ENCODE data around the gene GADD45G. TPM values are rescaled to one million over a fixed set of nuclear protein-coding genes. Genes with fewer than 3 reads are reported as not detected.

GADD45G gene
- polyA plus RNA-seq, 2 of the 4 experiments (the other 2 are of a cell fraction): 0.15 to 0.16 TPM

DNA sequence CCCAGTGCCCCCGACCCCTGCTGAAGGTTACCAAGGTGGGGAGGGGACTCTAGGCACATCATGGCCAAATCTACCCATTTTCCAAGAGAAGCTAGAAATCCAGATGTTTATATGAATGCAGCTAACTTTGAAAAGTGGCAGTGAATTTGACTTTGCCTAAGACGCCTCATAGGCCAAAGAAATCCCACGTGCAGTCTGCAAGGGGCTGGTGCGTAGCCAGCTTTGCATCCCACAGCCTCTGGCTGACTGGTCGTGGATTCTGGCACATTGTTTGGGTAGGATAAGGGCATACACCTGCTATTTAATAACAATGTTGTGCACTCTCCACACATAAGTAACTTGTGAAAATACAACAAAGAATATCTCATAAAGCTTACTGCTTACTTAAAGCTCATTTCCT, 3.5 kb upstream of the GADD45G start:
- ChIA-PET CTCF (interaction anchor here (0.6 to 16.3 kb wide), 20 partner anchors 8 to 640 kb away, joined by 3 to 371 read pairs (median 4); no protein-coding TSS in a partner anchor), POLR2A (no interaction called here)
- whole genome bisulfite sequencing (ENCODE audit: missing lambda C conversion rate): 53% methylated on average over 5 of the region's 5 CpGs
- DNase-seq (ENCODE audit: low read depth in 1 of 2, low spot score in 1 of 2) (no peak), FAIRE-seq (no peak), ATAC-seq (no peak)
- TF ChIP-seq TP53 (CRISPR knock-in tag; IDR thresholded peaks at IDR 0.05) (no peak), MAZ (IDR thresholded peaks at IDR 0.05; ENCODE audit: borderline replicate concordance, low read depth, low read length) (no peak), RAD21 (conservative IDR thresholded peaks at IDR 0.05 in 1 of 2, IDR thresholded peaks at IDR 0.05 in 1 of 2) (no peak), SMC3 (IDR thresholded peaks at IDR 0.05) (no peak), POLR2A (IDR thresholded peaks at IDR 0.05; ENCODE audit: low read length) (no peak), JUN (IDR thresholded peaks at IDR 0.05) (no peak), CBX8 (IDR thresholded peaks at IDR 0.05) (no peak), RNF2 (IDR thresholded peaks at IDR 0.05; ENCODE audit: borderline replicate concordance, low read depth) (no peak), JUNB (IDR thresholded peaks at IDR 0.05) (no peak), TFCP2L1 (CRISPR knock-in tag; IDR thresholded peaks at IDR 0.05) (no peak)
- Histone ChIP-seq H3K4me3 (no peak overlapping the region), H3K4me2 (no peak overlapping the region), H3K4me1 (peaks cover 13% of the 10 kb centered on the region), H3K9me3 (no peaks in the 10 kb centered on the region), H3K27ac (no peak overlapping the region)

DNA sequence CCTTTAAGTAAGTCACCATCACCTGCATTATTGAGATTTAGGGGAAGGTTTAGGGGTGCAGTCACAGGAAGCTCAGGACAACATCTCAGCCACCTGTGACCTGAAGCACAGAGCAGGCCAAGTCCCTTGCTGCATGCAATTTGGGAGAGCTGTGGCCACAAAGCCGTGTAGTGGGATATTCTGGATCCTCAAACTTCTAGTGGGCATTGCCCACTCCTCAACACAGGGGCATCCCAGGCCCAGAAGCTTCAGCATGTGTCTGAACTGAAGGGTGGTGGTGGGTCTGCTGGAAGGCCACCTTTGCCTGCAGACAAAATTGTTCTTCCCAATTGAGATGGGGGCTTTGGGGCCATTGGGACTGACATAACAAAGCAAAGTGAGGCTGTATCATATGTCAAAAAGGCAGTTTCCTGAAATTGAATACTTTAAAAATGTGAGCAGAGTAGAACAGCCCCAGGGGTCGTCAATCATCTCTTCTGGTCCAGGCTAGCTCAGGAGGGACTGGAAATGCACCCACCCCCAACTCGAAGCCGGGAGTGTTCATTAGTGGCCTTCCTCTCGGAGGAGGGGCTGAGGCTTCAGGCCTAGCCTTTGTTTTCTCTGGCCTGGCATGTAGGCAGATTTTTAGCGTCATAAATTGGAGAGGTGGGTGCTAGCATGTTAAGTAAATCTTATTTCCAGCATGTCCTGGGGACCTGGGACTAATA, 2.8 kb upstream of the GADD45G start:
- TF ChIP-seq RNF2 (IDR thresholded peaks at IDR 0.05; ENCODE audit: borderline replicate concordance, low read depth): no peak
- TF ChIP-seq, protein P1, sequence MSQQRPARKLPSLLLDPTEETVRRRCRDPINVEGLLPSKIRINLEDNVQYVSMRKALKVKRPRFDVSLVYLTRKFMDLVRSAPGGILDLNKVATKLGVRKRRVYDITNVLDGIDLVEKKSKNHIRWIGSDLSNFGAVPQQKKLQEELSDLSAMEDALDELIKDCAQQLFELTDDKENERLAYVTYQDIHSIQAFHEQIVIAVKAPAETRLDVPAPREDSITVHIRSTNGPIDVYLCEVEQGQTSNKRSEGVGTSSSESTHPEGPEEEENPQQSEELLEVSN (IDR thresholded peaks at IDR 0.05; ENCODE audit: borderline replicate concordance, low read depth): no peak
- no peak for TF ChIP-seq SMC3 (IDR thresholded peaks at IDR 0.05)
- TF ChIP-seq, protein P2, sequence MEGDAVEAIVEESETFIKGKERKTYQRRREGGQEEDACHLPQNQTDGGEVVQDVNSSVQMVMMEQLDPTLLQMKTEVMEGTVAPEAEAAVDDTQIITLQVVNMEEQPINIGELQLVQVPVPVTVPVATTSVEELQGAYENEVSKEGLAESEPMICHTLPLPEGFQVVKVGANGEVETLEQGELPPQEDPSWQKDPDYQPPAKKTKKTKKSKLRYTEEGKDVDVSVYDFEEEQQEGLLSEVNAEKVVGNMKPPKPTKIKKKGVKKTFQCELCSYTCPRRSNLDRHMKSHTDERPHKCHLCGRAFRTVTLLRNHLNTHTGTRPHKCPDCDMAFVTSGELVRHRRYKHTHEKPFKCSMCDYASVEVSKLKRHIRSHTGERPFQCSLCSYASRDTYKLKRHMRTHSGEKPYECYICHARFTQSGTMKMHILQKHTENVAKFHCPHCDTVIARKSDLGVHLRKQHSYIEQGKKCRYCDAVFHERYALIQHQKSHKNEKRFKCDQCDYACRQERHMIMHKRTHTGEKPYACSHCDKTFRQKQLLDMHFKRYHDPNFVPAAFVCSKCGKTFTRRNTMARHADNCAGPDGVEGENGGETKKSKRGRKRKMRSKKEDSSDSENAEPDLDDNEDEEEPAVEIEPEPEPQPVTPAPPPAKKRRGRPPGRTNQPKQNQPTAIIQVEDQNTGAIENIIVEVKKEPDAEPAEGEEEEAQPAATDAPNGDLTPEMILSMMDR (IDR thresholded peaks at IDR 0.05): no peak
- no peak for TF ChIP-seq HDAC2 (IDR thresholded peaks at IDR 0.05)
- TF ChIP-seq NFE2L2 (conservative IDR thresholded peaks at IDR 0.05; ENCODE audit: low read length): no peak
- TF ChIP-seq CBX8 (IDR thresholded peaks at IDR 0.05): no peak
- no peak for TF ChIP-seq CHD4 (IDR thresholded peaks at IDR 0.05; ENCODE audit: borderline replicate concordance)
- TF ChIP-seq PHF8 (IDR thresholded peaks at IDR 0.05; ENCODE audit: borderline replicate concordance, low read depth): no peak
- ChIA-PET POLR2A (no interaction called here), CTCF (interaction anchor here (0.6 to 16.3 kb wide), 29 partner anchors 9 to 1041 kb away, joined by 3 to 371 read pairs (median 5); partner anchors contain the start of gene DIRAS2)
- Histone ChIP-seq H3K9me3 (no peaks in the 10 kb centered on the region), H3K4me3 (no peak overlapping the region), H3K27ac (no peak overlapping the region), H3K4me1 (peaks cover 20% of the 10 kb centered on the region), H3K4me2 (no peak overlapping the region)
- no peak for DNase-seq (ENCODE audit: low read depth in 1 of 2, low spot score in 1 of 2)
- FAIRE-seq: no peak
- no peak for ATAC-seq
- 48% methylated on average over 6 of the region's 6 CpGs for WGBS (ENCODE audit: missing lambda C conversion rate)

DNA sequence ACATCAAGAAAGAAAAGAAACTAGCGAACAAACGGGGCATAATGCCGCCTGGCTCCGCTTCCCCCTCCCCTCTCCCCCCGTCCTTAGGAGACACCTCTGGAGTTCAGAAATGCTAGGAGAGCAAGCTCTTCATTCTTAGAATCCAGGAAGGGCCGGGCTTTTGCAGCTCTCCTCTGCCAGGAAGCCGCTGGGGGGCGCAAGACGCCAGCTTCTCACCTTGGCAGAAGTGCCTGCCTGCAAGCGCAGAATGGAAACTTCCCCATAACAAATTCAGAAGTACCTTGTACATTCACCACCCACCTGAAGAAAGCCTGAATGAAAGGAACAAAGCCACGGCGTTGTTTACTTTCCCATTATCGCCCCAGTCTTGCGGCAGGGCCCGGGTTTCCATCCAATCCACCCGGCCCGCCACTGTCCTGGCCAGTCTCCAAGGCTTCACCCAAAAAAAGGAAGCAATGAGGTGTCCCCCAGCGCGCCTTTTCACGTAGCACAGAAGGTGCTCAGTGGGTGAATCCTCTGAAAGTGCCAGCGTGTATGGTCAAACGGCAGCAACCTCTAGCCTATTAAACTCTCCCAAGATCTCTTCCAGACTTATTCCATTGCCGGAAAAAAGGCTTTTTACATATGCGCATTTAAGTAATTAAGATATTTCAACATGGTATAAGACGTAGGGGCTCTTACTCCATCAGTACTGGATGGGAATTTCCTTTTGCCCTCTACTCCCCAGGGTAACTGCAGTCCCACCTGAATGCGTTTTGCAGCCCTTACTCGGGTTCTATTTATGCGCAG, 1.6 kb upstream of the GADD45G start:
- DNase-seq (ENCODE audit: low read depth in 1 of 2, low spot score in 1 of 2): peak; percentile 71 to 88
- Histone ChIP-seq H3K9me3 (no peaks in the 10 kb centered on the region), H3K4me3 (peak overlapping the region; percentile 48), H3K4me1 (peaks cover 21% of the 10 kb centered on the region), H3K27ac (peak overlapping the region in 1 of 2 experiments; percentile 36; a peak in 3 of 6 replicates), H3K4me2 (peak overlapping the region; percentile 99)
- ATAC-seq: peak; percentile 60 to 77
- CTCF ChIA-PET: interaction anchor here (0.6 to 16.3 kb wide), 87 partner anchors 10 to 1198 kb away, joined by 3 to 371 read pairs (median 4); partner anchors contain the start of genes DIRAS2 and SYK
- WGBS (ENCODE audit: missing lambda C conversion rate): 4% methylated on average over 24 of the region's 28 CpGs
- POLR2A ChIA-PET: interaction anchor here (0.6 kb wide), 1 partner anchor 497 kb away, joined by 4 read pairs; no protein-coding TSS in a partner anchor
- no peak for FAIRE-seq
- TF ChIP-seq ZNF302 (CRISPR knock-in tag; IDR thresholded peaks at IDR 0.05) (no peak), CHD4 (IDR thresholded peaks at IDR 0.05; ENCODE audit: borderline replicate concordance) (no peak), GATA3 (IDR thresholded peaks at IDR 0.05; ENCODE audit: borderline replicate concordance) (no peak), CBX8 (IDR thresholded peaks at IDR 0.05) (no peak), PHF8 (IDR thresholded peaks at IDR 0.05; ENCODE audit: borderline replicate concordance, low read depth) (no peak), CEBPB (IDR thresholded peaks at IDR 0.05) (no peak), SMC3 (IDR thresholded peaks at IDR 0.05) (peak; percentile 92), CHD2 (IDR thresholded peaks at IDR 0.05; ENCODE audit: low read length, partially characterized antibody) (no peak), RAD21 (conservative IDR thresholded peaks at IDR 0.05 in 1 of 2, IDR thresholded peaks at IDR 0.05 in 1 of 2) (peak; percentile 91 to 95)
- TF ChIP-seq, protein P2 (IDR thresholded peaks at IDR 0.05): peak; percentile 87

Measured in A549 (cell line).